GM21825 (cell line): ENCODE measurements around the gene FUT6.
"Not testable (repeated sequence)": the region's sequence is repeated elsewhere in the genome, so short reads cannot be mapped to it uniquely, and the experiment has no call there.

Experiments used
- ATAC-seq: cut with Tn5 transposase; IDR thresholded peaks from one replicate; pipeline ENCODE4 v1.9.1; 2021; ENCODE audit warnings: mild to moderate bottlenecking, moderate library complexity; ENCODE audit not compliant: unreplicated experiment

The FUT6 gene

DNA sequence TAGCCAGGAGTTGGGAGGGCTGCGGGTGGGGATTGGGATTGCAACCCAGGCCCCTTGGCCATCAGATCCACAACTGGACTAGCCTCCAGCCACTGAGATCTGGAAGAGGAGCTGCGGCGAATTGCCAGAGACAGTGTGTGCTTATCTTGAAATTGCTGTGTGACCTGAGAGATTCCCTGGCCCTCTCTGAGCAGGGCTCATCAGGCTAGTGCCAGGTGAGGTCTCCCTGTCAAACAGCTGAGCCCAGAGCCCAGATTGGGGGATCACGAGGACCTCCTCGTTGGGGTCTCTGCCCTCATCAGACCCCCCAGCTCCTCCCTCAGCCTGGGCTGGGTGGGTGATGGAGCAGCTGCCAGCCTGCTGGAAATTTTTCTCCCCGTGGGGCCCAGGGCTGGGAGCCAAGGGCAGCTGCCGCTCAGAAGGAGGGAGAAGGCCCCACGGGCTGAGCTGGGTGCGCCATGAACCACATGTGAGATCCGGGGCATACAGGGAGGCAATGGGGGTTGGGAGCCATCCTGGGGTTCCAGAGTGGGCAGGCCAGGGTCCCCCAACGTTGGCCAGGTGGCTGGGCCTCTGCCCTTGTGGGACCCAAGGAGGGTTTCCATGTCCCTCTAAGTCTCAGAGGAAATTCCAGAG, 23.6 kb upstream of the FUT6 start:
- no peak for ATAC-seq

DNA sequence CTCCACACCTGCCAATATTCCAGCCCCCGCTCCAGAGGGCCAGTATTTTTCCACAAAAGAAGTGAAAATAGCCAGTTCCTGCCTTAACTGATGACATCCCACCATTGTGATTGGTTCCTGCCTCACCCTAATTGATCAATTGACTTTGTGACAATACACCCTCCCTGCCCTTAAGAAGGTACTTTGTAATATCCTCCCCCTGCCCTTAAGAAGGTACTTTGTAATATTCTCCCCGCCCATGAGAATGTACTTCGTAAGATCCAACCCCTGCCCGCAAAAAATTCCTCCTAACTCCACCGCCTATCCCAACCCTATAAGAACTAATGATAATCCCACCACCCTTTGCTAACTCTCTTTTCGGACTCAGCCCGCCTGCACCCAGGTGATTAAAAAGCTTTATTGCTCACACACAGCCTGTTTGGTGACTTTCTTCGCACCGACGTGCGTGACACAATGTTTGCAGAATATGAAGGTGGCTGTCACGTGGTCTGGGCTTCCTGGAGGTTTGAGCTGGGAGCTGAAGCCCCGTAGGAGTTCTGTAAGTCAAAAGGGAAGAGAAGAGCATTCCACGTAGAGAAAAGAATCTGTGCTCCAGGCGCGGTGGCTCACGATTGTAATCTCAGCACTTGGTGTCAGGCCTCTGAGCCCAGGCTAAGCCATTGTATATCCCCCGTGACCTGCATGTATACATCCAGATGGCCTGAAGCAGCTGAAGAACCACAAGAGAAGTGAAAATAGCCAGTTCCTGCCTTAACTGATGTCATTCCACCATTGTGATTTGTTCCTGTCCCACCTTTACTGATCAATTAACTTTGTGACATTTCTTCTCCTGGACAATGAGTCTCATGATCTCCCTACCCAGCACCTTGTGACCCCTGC, 17.9 kb upstream of the FUT6 start:
- ATAC-seq = no peak

DNA sequence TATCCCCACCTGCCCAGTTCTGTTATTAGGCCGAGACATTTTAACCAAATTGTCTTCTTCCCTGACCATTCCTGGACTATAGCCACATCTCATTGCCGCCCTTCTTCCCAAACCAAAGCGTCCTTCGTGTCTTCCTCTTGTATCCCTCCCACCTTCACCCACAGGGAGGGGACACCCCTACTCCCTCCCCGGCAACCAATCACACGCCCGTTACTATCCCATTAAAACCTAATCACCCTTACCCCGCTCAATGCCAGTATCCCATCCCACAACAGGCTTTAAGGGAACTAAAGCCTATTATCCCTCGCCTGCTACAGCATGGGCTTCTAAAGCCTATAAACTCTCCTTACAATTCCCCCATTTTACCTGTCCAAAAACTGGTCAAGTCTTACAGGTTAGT, 15.6 kb upstream of the FUT6 start:
- not testable (repeated sequence) for ATAC-seq

DNA sequence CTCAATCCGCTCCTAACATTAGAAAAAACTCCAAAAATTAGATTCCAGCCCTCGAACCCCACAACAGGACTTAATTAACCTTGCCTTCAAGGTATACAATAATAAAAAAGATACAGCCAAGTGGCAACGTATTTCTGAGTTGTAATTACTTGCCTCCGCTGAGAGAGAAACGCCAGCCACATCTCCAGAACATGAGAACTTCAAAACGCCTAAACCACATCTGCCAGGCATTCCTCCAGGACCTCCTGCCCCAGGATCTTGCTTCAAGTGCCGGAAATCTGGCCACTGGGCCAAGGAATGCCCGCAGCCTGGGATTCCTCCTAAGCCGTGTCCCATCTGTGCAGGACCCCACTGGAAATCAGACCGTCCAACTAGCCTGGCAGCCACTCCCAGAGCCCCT, 14.6 kb upstream of the FUT6 start:
- ATAC-seq = not testable (repeated sequence)

DNA sequence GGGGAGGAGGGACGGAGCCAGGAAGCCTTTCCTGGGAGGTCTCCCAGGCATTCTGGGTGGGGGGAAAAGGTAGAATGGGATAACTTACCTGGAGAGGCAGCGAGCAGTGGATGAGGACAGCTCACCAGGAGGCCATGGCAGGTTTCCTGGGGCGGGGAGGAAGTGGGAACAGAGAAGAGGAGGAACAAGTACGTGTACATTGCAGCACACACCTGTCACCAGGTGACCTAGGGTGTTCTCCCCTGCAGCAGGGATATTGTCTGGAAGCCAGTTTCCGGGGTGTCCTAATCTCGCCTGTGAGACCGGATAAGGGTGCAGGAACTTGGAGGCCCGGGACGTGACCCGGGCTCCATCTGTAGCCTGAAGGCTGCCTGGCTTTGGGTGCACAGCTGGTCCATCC, 11.8 kb upstream of the FUT6 start, which contains the start of gene FUT3:
Gene FUT3, minus strand, starts transcription at position 148 of the 400 bp plus-strand sequence.
- ATAC-seq = no peak

DNA sequence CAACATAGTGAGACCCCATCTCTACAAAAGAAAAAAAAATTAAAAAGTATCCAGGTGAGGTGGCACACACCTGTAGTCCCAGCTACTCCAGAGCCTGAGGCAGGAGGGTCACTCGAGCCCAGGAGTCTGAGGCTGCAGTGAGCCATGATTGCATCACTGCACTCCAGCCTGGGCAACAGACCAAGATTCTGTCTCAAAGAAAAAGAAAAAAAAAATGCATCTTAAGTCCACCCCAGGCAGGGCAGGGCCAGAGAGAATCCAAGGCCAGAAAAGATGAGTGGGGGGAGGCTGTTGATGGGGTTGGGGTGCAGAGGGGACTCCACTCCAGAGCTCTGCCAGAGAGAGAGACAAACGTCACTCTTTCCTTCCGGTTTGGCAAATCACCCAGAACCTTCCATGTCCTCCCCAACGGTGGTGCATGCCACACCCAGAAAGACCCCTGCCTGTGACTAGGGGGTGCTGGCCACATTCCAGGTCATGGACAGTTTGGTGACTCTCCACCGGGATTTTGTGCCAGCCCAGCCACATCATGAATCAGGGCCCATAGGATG, 11.3 kb upstream of the FUT6 start:
- no peak for ATAC-seq

DNA sequence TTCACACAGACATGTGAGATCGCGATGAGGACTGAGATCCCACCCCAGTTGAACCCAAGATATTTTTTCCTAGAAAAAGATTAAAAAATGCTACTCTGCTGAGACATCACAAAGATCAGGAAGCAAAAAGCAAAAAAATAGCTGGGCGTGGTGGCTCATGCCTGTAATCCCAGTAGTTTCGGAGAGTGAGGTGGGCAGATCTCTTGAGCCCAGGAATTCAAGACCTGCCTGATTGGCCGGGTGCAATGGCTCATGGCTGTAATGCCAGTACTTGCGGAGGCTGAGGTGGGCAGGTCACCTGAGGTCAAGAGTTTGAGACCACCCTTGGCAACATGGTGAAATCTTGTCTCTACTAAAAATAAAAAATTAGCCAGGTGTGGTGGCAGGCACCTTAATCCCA, 10.7 kb upstream of the FUT6 start:
- no peak for ATAC-seq

DNA sequence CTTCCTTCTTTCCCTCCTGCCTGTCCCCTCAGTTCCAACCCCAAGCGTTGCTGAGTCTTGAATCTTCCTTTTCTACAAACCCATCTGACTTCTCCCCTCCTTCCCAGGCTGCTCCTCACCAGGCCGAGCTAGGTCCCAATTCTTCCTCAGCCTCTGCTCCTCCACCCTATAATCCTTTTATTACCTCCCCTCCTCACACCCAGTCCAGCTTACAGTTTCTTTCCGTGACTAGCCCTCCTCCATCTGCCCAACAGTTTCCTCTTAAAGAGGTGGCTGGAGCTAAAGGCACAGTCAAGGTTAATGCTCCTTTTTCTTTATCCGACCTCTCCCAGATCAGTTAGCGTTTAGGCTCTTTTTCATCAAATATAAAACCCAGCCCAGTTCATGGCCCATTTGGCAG, 9.1 kb upstream of the FUT6 start:
- ATAC-seq = not testable (repeated sequence)

DNA sequence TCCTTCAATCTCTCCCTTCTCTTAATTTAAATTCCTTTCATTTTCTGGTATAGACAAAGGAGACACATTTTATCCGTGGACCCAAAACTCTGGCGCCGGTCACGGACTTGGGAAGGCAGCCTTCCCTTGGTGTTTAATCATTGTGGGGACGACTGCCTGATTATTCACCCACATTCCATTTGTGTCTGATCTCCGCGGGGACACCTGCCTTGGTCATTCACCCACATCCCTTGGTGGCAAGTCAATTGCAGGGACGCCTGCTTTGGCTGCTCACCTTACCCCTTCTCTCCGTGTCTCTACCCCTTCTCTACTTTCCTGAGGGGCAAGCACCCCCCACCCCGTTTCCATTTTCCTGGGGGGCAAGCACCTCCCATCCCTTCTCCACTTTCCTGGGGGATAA, 8.3 kb upstream of the FUT6 start:
- not testable (repeated sequence) for ATAC-seq

DNA sequence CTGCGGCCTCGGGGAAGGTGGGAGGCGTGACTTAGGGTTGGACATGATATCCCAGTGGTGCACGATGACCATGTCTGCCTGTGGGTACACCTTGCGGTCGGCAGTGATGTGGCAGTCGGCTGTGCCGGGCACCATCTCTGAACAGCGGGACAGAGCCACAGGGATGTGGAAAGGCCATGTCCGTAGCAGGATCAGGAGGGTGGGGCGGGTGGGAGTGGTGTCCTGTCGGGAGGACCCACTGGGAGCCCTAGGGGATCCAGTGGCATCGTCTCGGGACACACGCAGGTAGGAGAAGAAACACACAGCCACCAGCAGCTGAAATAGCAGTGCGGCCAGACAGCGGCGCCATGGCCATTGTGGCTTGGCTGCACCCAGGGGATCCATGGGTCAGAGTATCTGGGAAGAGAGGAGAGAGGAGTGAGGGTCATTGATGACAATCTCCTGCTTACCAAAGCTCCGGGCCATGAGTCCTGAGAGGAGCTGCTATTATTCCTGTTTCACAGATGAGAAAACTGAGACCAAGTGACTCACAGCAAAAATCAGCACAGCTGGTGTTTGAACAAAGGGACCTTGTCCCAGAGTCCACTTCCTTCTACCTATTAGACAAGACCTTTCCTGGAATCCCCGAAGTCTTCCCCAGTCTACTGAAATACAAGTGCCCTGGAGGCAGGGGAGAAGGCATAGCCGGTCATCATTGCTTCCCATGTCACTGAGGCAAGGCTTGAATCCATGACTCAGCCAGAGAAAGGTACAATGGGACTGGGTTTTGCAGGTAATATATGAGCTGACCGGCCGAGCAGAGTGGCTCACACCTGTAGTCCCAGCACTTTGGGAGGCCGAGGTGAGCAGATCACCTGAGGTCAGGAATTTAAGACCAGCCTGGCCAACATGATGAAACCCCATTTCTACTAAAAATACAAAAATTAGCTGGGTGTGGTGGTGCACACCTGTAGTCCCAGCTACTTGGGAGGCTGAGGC, 5.2 kb upstream of the FUT6 start:
- no peak for ATAC-seq

DNA sequence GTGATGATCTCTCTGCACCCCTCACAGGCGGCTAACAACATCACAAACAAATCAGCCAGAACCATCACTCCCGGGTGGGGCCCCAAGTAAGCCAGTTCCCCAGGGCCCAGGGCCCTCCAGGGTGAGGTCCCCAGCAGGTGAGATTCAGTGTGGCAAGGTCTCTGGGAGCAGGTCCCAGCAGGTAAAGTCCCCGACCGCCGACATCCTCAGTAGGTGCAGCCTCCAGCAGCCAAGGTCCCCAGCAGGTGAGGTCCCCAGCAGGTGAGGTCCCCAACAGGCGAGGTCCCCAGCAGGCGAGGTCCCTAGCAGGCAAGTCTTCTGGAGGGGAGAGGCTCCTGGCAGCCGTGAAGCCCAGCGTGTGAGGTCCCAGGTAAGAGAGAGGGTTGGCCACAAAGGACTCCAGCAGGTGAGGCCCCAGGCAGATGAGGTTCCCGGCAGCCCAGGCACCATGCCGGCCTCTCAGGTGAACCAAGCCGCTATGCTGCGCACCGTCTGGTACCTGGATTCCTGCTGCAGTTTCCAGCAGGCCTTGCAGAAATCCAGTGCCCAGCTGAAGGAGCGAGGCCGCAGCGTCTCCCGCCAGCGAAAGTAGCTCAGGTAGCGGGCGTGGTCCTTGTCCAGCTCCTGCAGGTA, 3.9 kb upstream of the FUT6 start:
- no peak for ATAC-seq

DNA sequence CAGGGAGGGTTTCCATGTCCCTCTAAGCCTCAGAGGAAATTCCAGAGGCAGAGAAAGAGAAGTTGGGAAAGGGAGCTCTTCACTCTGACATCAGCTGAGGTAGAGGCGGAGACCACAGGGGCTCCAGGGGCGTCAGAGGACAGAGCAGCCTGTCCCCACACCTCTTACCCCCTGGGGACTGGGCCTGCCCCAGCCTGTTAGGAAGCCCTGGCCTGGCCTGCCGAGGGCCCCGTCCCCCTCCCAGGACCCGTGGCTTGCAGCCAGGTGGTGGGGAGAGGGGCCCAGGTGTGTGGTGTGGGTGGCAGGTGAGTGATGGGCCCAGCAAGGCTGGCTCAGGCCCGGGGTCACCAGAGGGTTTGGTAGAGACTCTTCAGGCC, 2.2 kb upstream of the FUT6 start:
- ATAC-seq = not testable (repeated sequence)

DNA sequence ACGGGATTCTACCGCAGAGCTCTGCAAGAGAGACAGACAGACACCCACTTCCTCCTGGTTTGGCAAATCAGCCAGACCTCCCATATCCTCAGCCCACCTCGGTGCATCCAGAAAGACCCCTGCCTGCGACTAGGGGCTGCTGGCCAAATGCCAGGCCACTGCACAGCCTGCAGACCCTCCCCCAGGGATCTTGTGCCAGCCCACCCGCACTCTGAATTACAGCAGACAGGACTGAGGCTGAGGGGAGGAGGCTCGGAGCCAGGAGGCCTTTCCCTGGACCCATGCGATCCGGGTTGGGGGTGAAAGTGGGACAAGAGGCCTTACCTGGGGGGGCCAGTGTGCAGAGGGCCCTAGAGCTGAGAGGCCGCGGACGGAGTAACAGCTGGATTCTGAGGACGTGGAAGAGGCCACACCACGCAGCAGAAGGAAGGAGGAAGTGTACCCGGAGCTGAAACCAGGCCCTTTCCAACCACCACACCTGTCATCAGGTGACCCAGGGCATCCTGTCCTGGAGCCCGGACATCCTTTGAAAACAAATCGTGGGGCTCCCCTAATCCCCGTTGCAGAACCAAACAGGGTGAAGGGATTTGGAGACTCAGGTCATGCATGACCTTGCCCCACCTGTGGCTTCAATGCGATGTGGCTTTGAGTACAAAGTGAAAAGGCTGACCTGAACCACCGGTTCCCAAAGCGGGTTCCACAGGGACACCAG, 993 bp downstream of the FUT6 start:
- no peak for ATAC-seq

DNA sequence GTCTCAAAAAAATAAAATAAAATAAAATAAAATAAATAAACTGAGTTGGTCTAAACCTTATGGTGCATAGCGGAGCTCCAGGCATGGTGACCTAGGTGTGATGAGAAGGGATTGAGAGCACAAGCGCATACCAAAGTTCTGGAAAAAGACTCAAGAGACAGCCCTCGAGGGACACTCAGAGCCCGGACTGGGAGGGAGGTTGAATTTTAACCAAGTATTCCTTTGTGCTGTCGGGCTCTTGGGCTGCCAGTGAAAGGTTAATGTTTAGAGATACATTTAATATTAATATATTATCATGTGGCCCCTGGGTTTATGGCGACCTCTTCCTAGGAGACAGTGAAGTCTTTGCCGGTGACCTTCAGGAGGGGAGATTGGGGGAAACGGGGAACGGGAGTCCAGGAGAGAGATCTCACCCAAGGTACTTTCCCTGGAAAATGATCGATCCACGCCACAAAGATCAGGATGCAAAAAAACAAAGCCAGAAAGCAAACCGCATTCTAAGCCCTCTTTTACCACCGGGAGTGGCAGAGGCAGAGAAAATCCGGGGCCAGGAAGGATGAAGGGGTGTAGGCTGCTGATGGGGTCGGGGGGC, 1.6 kb downstream of the FUT6 start:
- no peak for ATAC-seq

DNA sequence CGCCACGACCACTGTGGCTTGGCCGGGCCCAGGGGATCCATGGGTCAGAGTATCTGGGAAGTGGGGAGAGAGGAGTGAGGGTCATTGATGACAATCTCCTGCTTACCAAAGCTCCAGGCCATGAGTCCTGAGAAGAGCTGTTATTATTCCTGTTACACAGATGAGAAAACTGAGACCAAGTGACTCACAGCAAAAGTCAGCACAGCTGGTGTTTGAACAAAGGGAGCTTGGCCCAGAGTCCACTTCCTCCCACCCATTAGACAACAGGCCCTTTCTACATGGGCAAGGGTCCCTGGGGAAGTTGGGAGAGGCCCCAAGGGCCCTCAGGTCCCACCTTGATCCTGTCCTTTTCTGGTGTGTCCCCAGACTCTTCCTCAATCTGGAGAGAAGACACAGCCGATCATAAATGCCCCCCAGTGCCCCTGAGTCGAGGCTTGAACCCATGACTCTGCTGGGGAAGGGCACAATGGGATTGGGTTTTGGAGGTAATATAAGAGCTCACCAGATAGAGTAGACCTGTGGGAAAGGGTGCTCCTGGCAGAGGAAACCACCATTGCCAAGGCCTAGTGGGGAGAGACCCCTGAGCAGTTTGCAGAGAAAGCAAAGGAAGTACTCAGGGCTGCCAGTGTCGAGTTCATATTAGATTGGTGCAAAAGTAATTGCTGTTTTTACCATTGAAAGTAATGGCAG, 6.8 kb downstream of the FUT6 start:
- no peak for ATAC-seq

DNA sequence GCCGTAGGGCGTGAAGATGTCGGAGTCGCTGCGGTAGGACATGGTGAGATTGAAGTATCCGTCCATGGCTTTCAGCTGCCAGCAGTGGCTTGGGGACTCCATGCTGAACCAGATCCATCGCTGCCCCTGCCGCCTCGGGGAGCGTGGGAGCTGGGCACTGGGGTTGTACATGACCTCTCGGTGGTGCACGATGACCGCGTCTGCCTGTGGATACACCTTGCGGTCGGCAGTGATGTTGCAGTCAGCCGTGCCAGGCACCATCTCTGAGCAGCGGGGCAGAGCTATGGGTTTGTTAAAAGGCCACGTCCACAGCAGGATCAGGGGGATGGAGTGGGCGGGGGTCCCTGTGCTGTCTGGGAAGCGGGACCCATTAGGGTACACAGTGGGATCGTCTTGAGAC, 7.4 kb downstream of the FUT6 start:
- no peak for ATAC-seq

DNA sequence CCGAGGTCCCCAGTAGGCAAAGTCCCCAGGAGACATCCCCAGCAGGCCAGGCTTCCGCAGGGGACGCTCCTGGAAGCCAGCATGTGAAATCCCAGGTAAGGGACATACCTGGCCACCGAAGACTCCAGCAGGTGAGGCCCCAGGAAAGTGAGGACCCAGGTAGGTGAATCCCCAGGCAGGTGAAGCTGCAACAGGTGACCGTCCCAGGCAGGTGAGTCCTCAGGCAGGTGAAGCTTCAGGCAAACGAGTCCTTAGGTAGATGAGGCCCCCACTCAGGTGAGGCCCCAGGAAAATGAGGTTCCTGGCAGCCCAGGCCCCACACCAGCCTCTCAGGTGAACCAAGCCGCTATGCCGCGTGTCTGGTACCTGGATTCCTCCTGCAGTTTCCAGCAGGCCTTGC, 8.3 kb downstream of the FUT6 start:
- ATAC-seq = no peak

DNA sequence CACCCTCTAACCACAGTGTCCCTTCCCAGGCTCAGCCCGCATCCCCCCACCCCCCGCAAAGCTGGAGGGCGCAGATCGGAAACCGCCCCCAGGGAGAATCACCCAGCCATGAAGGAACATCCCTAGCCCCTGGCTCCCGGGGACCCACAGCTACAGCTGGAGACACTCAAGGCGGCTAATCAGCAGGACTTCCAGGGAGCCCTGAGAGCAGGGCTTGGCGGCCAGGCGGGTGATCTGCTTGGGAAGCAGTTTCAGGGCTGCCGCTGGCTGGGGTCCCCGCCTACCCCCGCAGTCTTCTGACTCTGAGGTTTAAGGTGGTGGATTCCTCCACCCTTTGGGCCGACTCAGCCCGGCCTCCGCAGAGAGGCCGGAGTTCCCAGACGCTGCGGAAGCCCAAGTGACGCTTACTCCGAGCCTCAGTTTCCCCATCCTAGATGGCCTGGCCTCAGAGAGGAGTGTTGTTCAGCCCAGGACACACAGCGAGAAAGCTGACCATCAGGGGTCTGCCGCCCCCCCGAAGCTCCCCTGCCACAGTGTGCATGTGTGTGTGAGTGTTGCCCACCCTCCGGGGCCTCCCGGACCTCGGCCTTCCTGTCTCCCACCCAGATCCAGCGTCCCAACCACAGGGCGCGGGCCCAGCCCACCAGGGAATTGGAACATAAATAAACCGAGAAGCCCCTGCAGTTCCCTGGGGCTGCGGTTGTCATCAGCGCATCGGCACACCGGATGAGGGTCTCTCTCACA, 9.8 kb downstream of the FUT6 start:
- no peak for ATAC-seq
